MM.1S (cell line): Measurements from ENCODE around the gene CIRBP.

ENCODE experiments used
- CTCF ChIP-seq: fragments of 300-600 bp; sonication (generic); IDR thresholded peaks from 2 replicates; pipeline ENCODE4 v1.5.1; 2016; ENCODE audit warnings: antibody characterized with exemption, low read length, mixed read lengths
- EZH2 ChIP-seq: fragments of 300-600 bp; sonication (generic); optimal IDR thresholded peaks from 2 replicates; pipeline ENCODE3; 2017; ENCODE audit warnings: low read depth, mild to moderate bottlenecking, antibody characterized with exemption, low read length, mixed read lengths
- EZH2phosphoT487 ChIP-seq: fragments of 300-600 bp; sonication (generic); IDR thresholded peaks from 2 replicates; pipeline ENCODE4 v1.6.1; 2018; ENCODE audit warnings: antibody characterized with exemption, low read length

- TF ChIP-seq CTCF = no peak
- TF ChIP-seq EZH2 = peak; percentile 86
- TF ChIP-seq EZH2phosphoT487 = no peak
Measured at GRCh38 chr19:1299801-1300200, 30.7 kb downstream of the CIRBP start.
